ENCODE data around the gene NEURL3.

GRCh38 chr2:96447726-96448125 lies 57.4 kb downstream of the NEURL3 start:
- TF ChIP-seq, protein P1, sequence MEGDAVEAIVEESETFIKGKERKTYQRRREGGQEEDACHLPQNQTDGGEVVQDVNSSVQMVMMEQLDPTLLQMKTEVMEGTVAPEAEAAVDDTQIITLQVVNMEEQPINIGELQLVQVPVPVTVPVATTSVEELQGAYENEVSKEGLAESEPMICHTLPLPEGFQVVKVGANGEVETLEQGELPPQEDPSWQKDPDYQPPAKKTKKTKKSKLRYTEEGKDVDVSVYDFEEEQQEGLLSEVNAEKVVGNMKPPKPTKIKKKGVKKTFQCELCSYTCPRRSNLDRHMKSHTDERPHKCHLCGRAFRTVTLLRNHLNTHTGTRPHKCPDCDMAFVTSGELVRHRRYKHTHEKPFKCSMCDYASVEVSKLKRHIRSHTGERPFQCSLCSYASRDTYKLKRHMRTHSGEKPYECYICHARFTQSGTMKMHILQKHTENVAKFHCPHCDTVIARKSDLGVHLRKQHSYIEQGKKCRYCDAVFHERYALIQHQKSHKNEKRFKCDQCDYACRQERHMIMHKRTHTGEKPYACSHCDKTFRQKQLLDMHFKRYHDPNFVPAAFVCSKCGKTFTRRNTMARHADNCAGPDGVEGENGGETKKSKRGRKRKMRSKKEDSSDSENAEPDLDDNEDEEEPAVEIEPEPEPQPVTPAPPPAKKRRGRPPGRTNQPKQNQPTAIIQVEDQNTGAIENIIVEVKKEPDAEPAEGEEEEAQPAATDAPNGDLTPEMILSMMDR (IDR thresholded peaks at IDR 0.05) = no peak
- TF ChIP-seq POLR2A (IDR thresholded peaks at IDR 0.05) = no peak
